Natural killer cell (primary cell): ENCODE results near the gene SLC9B1. TPM values are rescaled to one million over a fixed set of nuclear protein-coding genes. Genes with fewer than 3 reads are reported as not detected.
"Not testable (repeated sequence)": the region's sequence is repeated elsewhere in the genome, so short reads cannot be mapped to it uniquely, and the experiment has no call there.

Experiments used
- ATAC-seq, 3 donors: fragments of 150-1000 bp in 2 of 3; fragments of 200-7000 bp in 1 of 3; cut with Tn5 transposase; 1 replicate in 1 of 3; 2 replicates in 2 of 3; pipeline ENCODE4 v1.10.0; 2021; ENCODE audit warnings: mild to moderate bottlenecking in 2 of 3, moderate library complexity in 2 of 3
- DNase-seq, 2 donors: peaks; one replicate each; pipeline versions ENCODE4 v3.0.0 to v3.0.0-alpha.2; 2013 to 2021; ENCODE audit warnings: mixed read lengths in 1 of 2
- H3K27ac ChIP-seq: one replicate; pipeline ENCODE4 v1.5.1; 2013; ENCODE audit warnings: mild to moderate bottlenecking, low read length
- H3K27me3 ChIP-seq: one replicate; pipeline ENCODE4 v1.6.1; 2013; ENCODE audit warnings: low read length; ENCODE audit not compliant: control insufficient read depth, insufficient read depth
- H3K36me3 ChIP-seq: one replicate; pipeline ENCODE4 v1.6.1; 2013; ENCODE audit warnings: low read length; ENCODE audit not compliant: control insufficient read depth, insufficient read depth
- H3K4me1 ChIP-seq: one replicate; pipeline ENCODE4 v1.6.1; 2013; ENCODE audit warnings: low read length; ENCODE audit not compliant: control insufficient read depth, insufficient read depth
- H3K4me3 ChIP-seq: one replicate; pipeline ENCODE4 v1.5.1; 2013; ENCODE audit warnings: low read length
- H3K9me3 ChIP-seq: one replicate; pipeline ENCODE4 v1.6.1; 2013; ENCODE audit warnings: low read length; ENCODE audit not compliant: control insufficient read depth, insufficient read depth
- H3K27ac Mint-ChIP-seq, 2 donors: one replicate each; pipeline ENCODE4 v1.8.0; 2022; ENCODE audit warnings: mild to moderate bottlenecking in 2 of 2, mixed read lengths in 2 of 2, moderate library complexity in 1 of 2
- H3K27me3 Mint-ChIP-seq, 2 donors: one replicate each; pipeline ENCODE4 v1.8.0; 2022; ENCODE audit warnings: low read depth in 2 of 2, mixed read lengths in 2 of 2
- H3K36me3 Mint-ChIP-seq: one replicate; pipeline ENCODE4 v1.8.0; 2022; ENCODE audit warnings: mixed read lengths
- H3K4me1 Mint-ChIP-seq, 2 donors: one replicate each; pipeline ENCODE4 v1.8.0; 2022; ENCODE audit warnings: mixed read lengths in 2 of 2
- H3K4me3 Mint-ChIP-seq: one replicate; pipeline ENCODE4 v1.8.0; 2022; ENCODE audit warnings: mild to moderate bottlenecking, moderate library complexity, mixed read lengths
- H3K9me3 Mint-ChIP-seq, 2 donors: one replicate each; pipeline ENCODE4 v1.8.0; 2022; ENCODE audit warnings: mixed read lengths in 2 of 2
- CTCF ChIP-seq: fragments of 200-600 bp; IDR thresholded peaks from one replicate; pipeline ENCODE4 v1.8.0; 2022; ENCODE audit warnings: antibody characterized with exemption
- WGBS: methylation state at CpG from one replicate; pipeline ENCODE4 v1.1.7; 2013; ENCODE audit warnings: missing lambda C conversion rate; ENCODE audit not compliant: insufficient coverage; 5-methylcytosine and 5-hydroxymethylcytosine counted together
- intact Hi-C: fragments of 100-400 bp; cut with micrococcal nuclease; formaldehyde crosslinking; loops from one replicate; pipeline ENCODE4 v1.14.2; 2022
- total RNA-seq, 4 donors: library from RNA; stranded (reverse); fragments of 120-200 nt in 1 of 4; gene quantifications; one replicate each; pipeline versions ENCODE4 v1.2.3 to v1.2.4, GENCODE V29; 2013 to 2022

SLC9B1 gene
- total RNA-seq, 3 donors from 2014 or later (not counting 1 experiment from before 2014, with no cell fraction given), result 2.1 to 4.0 (median 2.5) TPM

- ATAC-seq (no peak), DNase-seq (no peak)
- peaks cover 14% of the 10 kb centered on the region in 2 donors for H3K4me1 Mint-ChIP-seq
- H3K4me3 Mint-ChIP-seq, result no peak overlapping the region
- H3K4me1 ChIP-seq, result no peaks in the 10 kb centered on the region
- no peaks in the 10 kb centered on the region for H3K36me3 Mint-ChIP-seq
- H3K9me3 Mint-ChIP-seq, result no peaks in the 10 kb centered on the region
- no peaks in the 10 kb centered on the region for H3K27me3 Mint-ChIP-seq
- no peak overlapping the region for H3K4me3 ChIP-seq
- H3K27ac Mint-ChIP-seq, result peak overlapping the region in 1 of 2 donors; percentile 14
- no peaks in the 10 kb centered on the region for H3K27me3 ChIP-seq
- H3K27ac ChIP-seq, result no peak overlapping the region
- H3K9me3 ChIP-seq, result no peaks in the 10 kb centered on the region
- no peak for TF ChIP-seq CTCF
- H3K36me3 ChIP-seq, result no peaks in the 10 kb centered on the region
- WGBS, result 95% methylated on average over 2 of the region's 2 CpGs
- intact Hi-C loops, result no loop called here
These were observed 136.2 kb downstream of the SLC9B1 start for GRCh38 chr4:102883278-102883677.

GRCh38 chr4:102881343-102881742 is 138.2 kb downstream of the SLC9B1 start:
- Histone ChIP-seq H3K27ac (no peak overlapping the region), H3K27me3 (no peaks in the 10 kb centered on the region), H3K9me3 (peaks cover 9% of the 10 kb centered on the region), H3K4me1 (no peaks in the 10 kb centered on the region), H3K4me3 (no peak overlapping the region), H3K36me3 (no peaks in the 10 kb centered on the region)
- no peak overlapping the region for H3K27ac Mint-ChIP-seq
- intact Hi-C loops, result no loop called here
- H3K9me3 Mint-ChIP-seq, result no peaks in the 10 kb centered on the region
- WGBS, result no CpG with 5 or more reads among the region's 1 CpG
- no peak for ATAC-seq
- H3K4me3 Mint-ChIP-seq, result no peak overlapping the region
- no peaks in the 10 kb centered on the region for H3K27me3 Mint-ChIP-seq
- H3K36me3 Mint-ChIP-seq, result no peaks in the 10 kb centered on the region
- peaks cover 14% of the 10 kb centered on the region in 2 donors for H3K4me1 Mint-ChIP-seq
- DNase-seq, result no peak
- TF ChIP-seq CTCF, result no peak

GRCh38 chr4:102878901-102879300 is 140.6 kb downstream of the SLC9B1 start:
- Histone ChIP-seq H3K27ac (no peak overlapping the region), H3K9me3 (peaks cover 9% of the 10 kb centered on the region), H3K4me3 (no peak overlapping the region), H3K4me1 (no peaks in the 10 kb centered on the region), H3K27me3 (no peaks in the 10 kb centered on the region), H3K36me3 (peaks cover 13% of the 10 kb centered on the region)
- H3K4me1 Mint-ChIP-seq, result peaks cover 21 to 22% of the 10 kb centered on the region in 2 donors
- intact Hi-C loops, result no loop called here
- H3K27me3 Mint-ChIP-seq, result no peaks in the 10 kb centered on the region
- peak overlapping the region in 1 of 2 donors; percentile 19 for H3K27ac Mint-ChIP-seq
- peaks cover 6% of the 10 kb centered on the region for H3K36me3 Mint-ChIP-seq
- WGBS, result 77% methylated on average over 2 of the region's 3 CpGs
- TF ChIP-seq CTCF, result no peak
- ATAC-seq, result no peak
- no peak for DNase-seq
- H3K9me3 Mint-ChIP-seq, result no peaks in the 10 kb centered on the region
- no peak overlapping the region for H3K4me3 Mint-ChIP-seq

- H3K9me3 ChIP-seq, H3K9me3 Mint-ChIP-seq, H3K4me1 ChIP-seq, H3K27me3 Mint-ChIP-seq, ATAC-seq, H3K36me3 Mint-ChIP-seq, intact Hi-C loops, H3K27me3 ChIP-seq, H3K4me3 ChIP-seq, DNase-seq, H3K27ac ChIP-seq, H3K4me3 Mint-ChIP-seq: not testable (repeated sequence)
- Mint-ChIP-seq H3K4me1 (peaks cover 15 to 18% of the 10 kb centered on the region in 2 donors), H3K27ac (peak overlapping the region in 1 of 2 donors; percentile 19)
- 71% methylated on average over 4 of the region's 4 CpGs for WGBS
- H3K36me3 ChIP-seq, result peaks cover 13% of the 10 kb centered on the region
These were observed 141.2 kb downstream of the SLC9B1 start for GRCh38 chr4:102878349-102878748.

GRCh38 chr4:102877477-102878106 is 141.9 kb downstream of the SLC9B1 start:
- H3K36me3 Mint-ChIP-seq, H3K4me3 ChIP-seq, H3K9me3 ChIP-seq, H3K4me3 Mint-ChIP-seq, H3K9me3 Mint-ChIP-seq, DNase-seq, ATAC-seq, H3K4me1 ChIP-seq, H3K27me3 ChIP-seq, H3K27ac ChIP-seq, H3K27ac Mint-ChIP-seq, intact Hi-C loops, H3K27me3 Mint-ChIP-seq: not testable (repeated sequence)
- WGBS, result 98% methylated on average over 3 of the region's 3 CpGs
- peaks cover 14 to 18% of the 10 kb centered on the region in 2 donors for H3K4me1 Mint-ChIP-seq
- peaks cover 13% of the 10 kb centered on the region for H3K36me3 ChIP-seq
